ENCODE results near the gene TOR4A. TPM values are rescaled to one million over a fixed set of nuclear protein-coding genes. Genes with fewer than 3 reads are reported as not detected.

TOR4A gene
- total and polyA plus RNA-seq, 10 of the 15 experiments (the other 5 are each of a cell fraction or from before 2014, with no cell fraction given): 2.0 to 19.9 (median 3.7) TPM

GRCh38 chr9:137268538-137269201 lies 8.9 kb upstream of the TOR4A start:
- peak; percentile 48; the same call in 1 of the 2 replicates for TF ChIP-seq MLLT1 (IDR thresholded peaks at IDR 0.05)
- TF ChIP-seq POLR2AphosphoS5 (IDR thresholded peaks at IDR 0.05; ENCODE audit: low read length): no peak
- peak; percentile 8; the same call in 1 of the 2 replicates for TF ChIP-seq PKNOX1 (IDR thresholded peaks at IDR 0.05)
- BruUV-seq (replicated peaks): TSS peak; percentile 39
- Histone ChIP-seq H3K27me3 (replicated peaks in 1 of 2; ENCODE audit: control insufficient read depth in 2 of 2, insufficient read depth in 2 of 2, low read length in 1 of 2) (no peaks in the 10 kb centered on the region), H3K79me2 (ENCODE audit: control insufficient read depth, insufficient read depth, low read length) (0 out of 2 replicates have a peak, but pooled peaks cover 2% of the 10 kb centered on the region), H3K9me3 (replicated peaks; ENCODE audit: control insufficient read depth, insufficient read depth, low read length) (no peaks in the 10 kb centered on the region), H3K27ac (ENCODE audit: control insufficient read depth, insufficient read depth) (peak overlapping the region; percentile 47), H3K4me3 (peak overlapping the region; percentile 46; the same call in 1 of the 2 replicates), H3K4me2 (ENCODE audit: control insufficient read depth, insufficient read depth) (peak overlapping the region; percentile 68), H3K9ac (ENCODE audit: control insufficient read depth, insufficient read depth, low read length) (peak overlapping the region; percentile 28), H3K36me3 (ENCODE audit: control insufficient read depth in 2 of 2, insufficient read depth in 2 of 2, low read length in 1 of 2) (peaks cover 6 to 18% of the 10 kb centered on the region in 2 experiments; a peak in 3 of 4 replicates), H4K20me1 (ENCODE audit: control insufficient read depth, insufficient read depth) (no peaks in the 10 kb centered on the region), H2AFZ (ENCODE audit: control insufficient read depth, low read depth, low read length) (no peak overlapping the region), H3K4me1 (ENCODE audit: control insufficient read depth, insufficient read depth, low read length) (peaks cover 17% of the 10 kb centered on the region)
- DNase-seq (ENCODE audit: low read depth, low spot score): no peak
- ChIA-PET CTCF (interaction anchor here (0.9 to 2.6 kb wide), 3 partner anchors 8 to 32 kb away, joined by 3 to 11 read pairs (median 4); partner anchors contain the start of gene TOR4A), POLR2A (interaction anchor here (0.6 to 2.4 kb wide), 4 partner anchors 13 to 87 kb away, joined by 3 to 13 read pairs (median 3); partner anchors contain the start of genes NELFB and TPRN), RAD21 (ENCODE audit: unreplicated experiment) (interaction anchor here (0.8 to 1.9 kb wide), 2 partner anchors 9 to 32 kb away, joined by 3 to 5 read pairs; partner anchors contain the start of gene TOR4A), SMC1A (ENCODE audit: uncharacterized antibody, unreplicated experiment) (no interaction called here)
- FAIRE-seq: peak; percentile 31
- 42% methylated on average over 19 of the region's 19 CpGs for whole genome bisulfite sequencing (ENCODE audit: insufficient coverage, insufficient replicate concordance, low lambda C conversion rate, missing lambda C conversion rate)
- in situ Hi-C loops (cut with MboI): no loop called here
- intact Hi-C loops (cut with micrococcal nuclease; ENCODE audit: unreplicated experiment): no loop called here
- ATAC-seq: peak; percentile 53

All from GM12878 (cell line).